ENCODE results near the gene CLEC14A. TPM values are rescaled to one million over a fixed set of nuclear protein-coding genes. Genes with fewer than 3 reads are reported as not detected.

CLEC14A gene
- polyA plus RNA-seq, 2 of the 4 experiments (the other 2 are of a cell fraction) = not detected

DNA sequence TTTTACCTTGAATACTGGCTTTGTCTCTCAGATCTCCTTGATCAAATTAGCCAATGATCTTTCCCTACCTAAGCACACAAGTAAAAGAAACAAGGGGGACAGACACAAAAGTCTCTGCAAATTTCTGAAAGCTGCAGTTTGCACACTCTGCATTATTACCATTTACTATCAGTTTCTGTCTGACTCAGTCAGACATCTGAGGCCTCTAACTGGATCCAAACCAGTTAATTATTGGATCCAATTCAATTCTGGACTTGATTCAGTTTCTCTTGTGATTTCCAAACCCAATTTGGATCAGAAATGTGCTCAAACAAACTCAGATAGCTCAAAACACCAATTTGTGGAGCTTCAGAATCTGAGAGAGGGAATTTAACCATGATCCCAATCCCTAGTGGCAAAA lies 31.6 kb downstream of the CLEC14A start:
- Histone ChIP-seq H3K4me1 (no peaks in the 10 kb centered on the region), H3K27ac (no peak overlapping the region), H3K4me2 (no peak overlapping the region), H3K4me3 (no peak overlapping the region), H3K9me3 (no peaks in the 10 kb centered on the region)
- FAIRE-seq (no peak), ATAC-seq (no peak), DNase-seq (ENCODE audit: low read depth in 1 of 2, low spot score in 1 of 2) (no peak)
- ChIA-PET CTCF (no interaction called here), POLR2A (no interaction called here)
- TF ChIP-seq HOXB13 (CRISPR knock-in tag; IDR thresholded peaks at IDR 0.05; ENCODE audit: low read depth) (no peak), BHLHE40 (IDR thresholded peaks at IDR 0.05; ENCODE audit: low read depth, low read length) (no peak), MAZ (IDR thresholded peaks at IDR 0.05; ENCODE audit: borderline replicate concordance, low read depth, low read length) (no peak), KDM5A (IDR thresholded peaks at IDR 0.05) (no peak), NPAS2 (CRISPR knock-in tag; IDR thresholded peaks at IDR 0.05; ENCODE audit: borderline replicate concordance) (no peak), FOSB (CRISPR knock-in tag; IDR thresholded peaks at IDR 0.05) (no peak)
- TF ChIP-seq, protein P1, sequence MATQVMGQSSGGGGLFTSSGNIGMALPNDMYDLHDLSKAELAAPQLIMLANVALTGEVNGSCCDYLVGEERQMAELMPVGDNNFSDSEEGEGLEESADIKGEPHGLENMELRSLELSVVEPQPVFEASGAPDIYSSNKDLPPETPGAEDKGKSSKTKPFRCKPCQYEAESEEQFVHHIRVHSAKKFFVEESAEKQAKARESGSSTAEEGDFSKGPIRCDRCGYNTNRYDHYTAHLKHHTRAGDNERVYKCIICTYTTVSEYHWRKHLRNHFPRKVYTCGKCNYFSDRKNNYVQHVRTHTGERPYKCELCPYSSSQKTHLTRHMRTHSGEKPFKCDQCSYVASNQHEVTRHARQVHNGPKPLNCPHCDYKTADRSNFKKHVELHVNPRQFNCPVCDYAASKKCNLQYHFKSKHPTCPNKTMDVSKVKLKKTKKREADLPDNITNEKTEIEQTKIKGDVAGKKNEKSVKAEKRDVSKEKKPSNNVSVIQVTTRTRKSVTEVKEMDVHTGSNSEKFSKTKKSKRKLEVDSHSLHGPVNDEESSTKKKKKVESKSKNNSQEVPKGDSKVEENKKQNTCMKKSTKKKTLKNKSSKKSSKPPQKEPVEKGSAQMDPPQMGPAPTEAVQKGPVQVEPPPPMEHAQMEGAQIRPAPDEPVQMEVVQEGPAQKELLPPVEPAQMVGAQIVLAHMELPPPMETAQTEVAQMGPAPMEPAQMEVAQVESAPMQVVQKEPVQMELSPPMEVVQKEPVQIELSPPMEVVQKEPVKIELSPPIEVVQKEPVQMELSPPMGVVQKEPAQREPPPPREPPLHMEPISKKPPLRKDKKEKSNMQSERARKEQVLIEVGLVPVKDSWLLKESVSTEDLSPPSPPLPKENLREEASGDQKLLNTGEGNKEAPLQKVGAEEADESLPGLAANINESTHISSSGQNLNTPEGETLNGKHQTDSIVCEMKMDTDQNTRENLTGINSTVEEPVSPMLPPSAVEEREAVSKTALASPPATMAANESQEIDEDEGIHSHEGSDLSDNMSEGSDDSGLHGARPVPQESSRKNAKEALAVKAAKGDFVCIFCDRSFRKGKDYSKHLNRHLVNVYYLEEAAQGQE (IDR thresholded peaks at IDR 0.05) = no peak

DNA sequence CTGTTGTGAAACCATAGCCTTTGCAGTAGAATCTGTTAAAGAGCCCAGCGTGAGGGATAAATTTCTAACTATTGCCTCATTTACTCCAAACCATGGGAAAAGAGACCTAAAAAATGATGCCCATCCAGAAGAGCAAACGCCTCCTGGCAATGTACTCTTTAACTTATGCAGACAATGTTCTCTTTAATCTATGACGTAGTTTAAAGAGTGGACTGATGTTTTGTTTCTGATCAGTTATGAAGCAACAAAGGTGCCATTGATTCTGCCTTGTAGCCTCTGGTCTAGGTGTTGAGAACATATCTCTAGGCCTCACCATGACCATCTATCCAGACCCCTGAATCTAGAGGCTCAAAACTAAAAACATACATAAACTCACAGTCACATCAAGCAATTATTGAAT lies 34.8 kb downstream of the CLEC14A start:
- Histone ChIP-seq H3K4me2 (no peak overlapping the region), H3K4me1 (no peaks in the 10 kb centered on the region), H3K9me3 (no peaks in the 10 kb centered on the region), H3K27ac (no peak overlapping the region), H3K4me3 (no peak overlapping the region)
- DNase-seq (ENCODE audit: low read depth in 1 of 2, low spot score in 1 of 2) (no peak), FAIRE-seq (no peak), ATAC-seq (no peak)
- TF ChIP-seq FOSL2 (IDR thresholded peaks at IDR 0.05) = no peak
- no peak for TF ChIP-seq FOSL2 (CRISPR knock-in tag; IDR thresholded peaks at IDR 0.05)
- no peak for TF ChIP-seq MAZ (IDR thresholded peaks at IDR 0.05; ENCODE audit: borderline replicate concordance, low read depth, low read length)
- POLR2A ChIA-PET = no interaction called here
- CTCF ChIA-PET = interaction anchor here (0.9 to 1.1 kb wide), 2 partner anchors 14 to 24 kb away, joined by 3 read pairs; partner anchors contain the start of gene SSTR1
- 3% methylated on average over 3 of the region's 3 CpGs for WGBS (ENCODE audit: missing lambda C conversion rate)

DNA sequence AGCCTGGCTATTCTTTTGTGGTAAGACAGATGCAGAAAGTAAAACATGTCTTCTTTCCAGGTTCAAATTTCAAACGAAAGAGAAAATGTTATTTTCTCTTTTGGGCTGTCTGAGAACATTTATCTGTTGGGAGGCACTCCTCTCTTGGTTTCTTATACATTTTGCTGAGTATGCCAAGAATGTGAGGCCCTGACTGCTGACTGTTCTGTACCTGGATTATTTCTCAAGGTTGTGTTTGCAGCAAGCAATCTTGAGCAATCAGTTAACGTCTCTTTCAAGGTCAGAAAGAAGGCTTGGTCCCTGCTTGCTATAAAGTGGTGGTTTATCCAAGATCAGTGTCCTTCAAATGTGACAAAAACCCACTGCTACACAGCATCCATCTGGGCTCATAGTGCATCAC lies 38.3 kb downstream of the CLEC14A start:
- Histone ChIP-seq H3K9me3 (no peaks in the 10 kb centered on the region), H3K4me2 (no peak overlapping the region), H3K4me1 (no peaks in the 10 kb centered on the region), H3K27ac (no peak overlapping the region), H3K4me3 (no peak overlapping the region)
- FAIRE-seq (no peak), ATAC-seq (no peak), DNase-seq (ENCODE audit: low read depth in 1 of 2, low spot score in 1 of 2) (no peak)
- 3% methylated on average over 2 of the region's 2 CpGs for WGBS (ENCODE audit: missing lambda C conversion rate)
- no peak for TF ChIP-seq ZSCAN20 (CRISPR knock-in tag; IDR thresholded peaks at IDR 0.05)
- TF ChIP-seq, protein P1 (IDR thresholded peaks at IDR 0.05) = no peak
- no peak for TF ChIP-seq HOXA7 (CRISPR knock-in tag; IDR thresholded peaks at IDR 0.05)
- no peak for TF ChIP-seq MAFK (IDR thresholded peaks at IDR 0.05; ENCODE audit: partially characterized antibody)
- TF ChIP-seq SREBF2 (IDR thresholded peaks at IDR 0.05) = no peak
- no peak for TF ChIP-seq KDM1A (IDR thresholded peaks at IDR 0.05; ENCODE audit: low read depth)
- TF ChIP-seq RNF2 (IDR thresholded peaks at IDR 0.05; ENCODE audit: borderline replicate concordance, low read depth) = no peak
- ChIA-PET POLR2A (no interaction called here), CTCF (interaction anchor here (1.5 kb wide), 1 partner anchor 10 kb away, joined by 4 read pairs; no protein-coding TSS in a partner anchor)

Measured in A549 (cell line).